ENCODE measurements around the gene CCDC57.

Gene CCDC57

GRCh38 chr17:82088838-82089722 lies 123.6 kb downstream of the CCDC57 start:
- peak; percentile 9 for DNase-seq

GRCh38 chr17:82087961-82088837 lies 124.4 kb downstream of the CCDC57 start:
- DNase-seq, result no peak

DNA sequence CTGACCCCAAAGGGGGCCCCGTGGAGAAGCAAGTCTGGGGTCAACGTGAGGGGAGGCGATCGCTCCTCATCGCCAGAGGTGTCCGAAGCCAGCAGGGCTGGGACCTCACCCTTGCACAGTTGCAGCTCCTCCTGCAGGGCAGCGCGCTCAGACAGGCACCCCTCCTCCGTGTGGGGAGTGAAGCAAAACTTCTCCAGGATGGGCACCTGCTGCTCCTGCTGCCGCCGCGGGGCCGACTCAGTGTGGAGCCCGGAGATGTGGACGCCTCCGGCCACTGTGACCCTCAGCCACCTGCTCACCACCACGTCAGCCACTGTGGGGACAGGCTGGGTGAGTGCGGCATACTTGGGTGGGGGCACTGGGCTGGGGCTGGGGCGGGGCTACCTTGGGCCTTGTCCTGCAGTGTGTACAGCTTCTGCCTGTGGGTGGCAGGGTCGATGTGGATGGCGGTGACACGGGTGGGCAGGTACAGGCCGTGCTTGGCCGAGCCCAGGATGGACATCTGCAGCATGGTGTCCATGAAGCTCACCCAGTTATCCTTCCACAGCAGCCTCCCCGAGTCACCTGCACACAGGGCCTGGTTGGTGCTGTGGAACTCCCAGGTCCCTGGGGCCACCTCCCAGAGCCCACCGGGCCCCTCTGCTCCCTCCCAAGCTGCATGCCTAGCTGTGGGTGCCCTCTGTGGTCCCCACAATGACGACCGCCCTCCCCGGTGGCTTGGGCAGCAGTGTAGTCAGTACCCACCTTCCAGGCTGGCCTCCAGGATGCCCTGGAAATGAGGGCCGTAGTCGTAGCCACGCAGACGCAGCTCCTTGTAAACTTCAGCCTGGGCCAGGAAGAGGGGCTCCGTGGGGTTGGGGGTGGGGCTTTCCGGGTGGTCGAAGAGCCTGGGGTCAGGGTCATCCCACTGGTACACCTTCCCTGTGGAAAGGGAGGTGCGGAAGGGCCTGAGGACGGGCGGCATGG lies 125.4 kb downstream of the CCDC57 start:
- no peak for DNase-seq

- DNase-seq, result no peak
Measured at GRCh38 chr17:82085931-82086764, 126.5 kb downstream of the CCDC57 start.

- no peak for DNase-seq
Measured at GRCh38 chr17:82085031-82085861, 127.4 kb downstream of the CCDC57 start.

- no peak for DNase-seq
Measured at GRCh38 chr17:82084373-82085030, 128.1 kb downstream of the CCDC57 start.

- no peak for DNase-seq
Measured at GRCh38 chr17:82083533-82084359, 128.9 kb downstream of the CCDC57 start.

GRCh38 chr17:82083009-82083408 lies 129.6 kb downstream of the CCDC57 start:
- no peak for DNase-seq

- no peak for DNase-seq
Measured at GRCh38 chr17:82082456-82082855, 130.2 kb downstream of the CCDC57 start.

- DNase-seq, result no peak
Measured at GRCh38 chr17:82081966-82082365, 130.7 kb downstream of the CCDC57 start.

- no peak for DNase-seq
Measured at GRCh38 chr17:82081546-82081945, 131.1 kb downstream of the CCDC57 start.

DNA sequence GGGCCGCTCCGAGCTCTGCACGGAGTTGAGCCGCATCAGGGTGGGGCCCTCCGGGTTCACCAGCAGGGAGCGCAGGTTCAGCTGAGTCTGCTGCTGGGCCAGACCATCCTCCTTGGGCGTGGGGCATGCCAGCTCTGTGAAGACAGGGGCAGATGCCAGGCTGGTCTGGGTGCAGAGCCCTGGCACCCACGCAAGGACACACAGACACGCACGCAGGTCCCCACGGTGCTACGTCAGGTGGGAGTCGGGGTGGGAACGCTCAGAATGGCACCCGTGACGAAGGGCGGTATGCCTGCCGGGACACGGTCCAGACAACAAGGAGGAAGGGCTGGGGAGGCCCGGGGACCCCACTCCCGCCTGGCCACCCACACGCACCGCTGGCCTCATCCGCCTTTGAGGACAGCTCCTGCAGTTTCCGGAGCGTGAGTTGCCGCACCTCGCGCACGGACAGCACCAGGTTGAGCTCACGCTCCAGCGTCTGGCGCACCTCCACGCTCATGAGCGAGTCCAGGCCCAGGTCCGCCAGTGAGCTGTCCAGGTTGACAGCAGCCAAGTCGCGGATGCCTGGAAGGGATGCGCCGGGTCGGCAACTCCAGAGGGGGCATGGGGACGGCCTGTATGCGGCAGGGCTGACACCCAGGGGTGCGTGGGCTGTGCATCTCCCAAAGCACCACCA lies 131.7 kb downstream of the CCDC57 start:
- no peak for DNase-seq

DNA sequence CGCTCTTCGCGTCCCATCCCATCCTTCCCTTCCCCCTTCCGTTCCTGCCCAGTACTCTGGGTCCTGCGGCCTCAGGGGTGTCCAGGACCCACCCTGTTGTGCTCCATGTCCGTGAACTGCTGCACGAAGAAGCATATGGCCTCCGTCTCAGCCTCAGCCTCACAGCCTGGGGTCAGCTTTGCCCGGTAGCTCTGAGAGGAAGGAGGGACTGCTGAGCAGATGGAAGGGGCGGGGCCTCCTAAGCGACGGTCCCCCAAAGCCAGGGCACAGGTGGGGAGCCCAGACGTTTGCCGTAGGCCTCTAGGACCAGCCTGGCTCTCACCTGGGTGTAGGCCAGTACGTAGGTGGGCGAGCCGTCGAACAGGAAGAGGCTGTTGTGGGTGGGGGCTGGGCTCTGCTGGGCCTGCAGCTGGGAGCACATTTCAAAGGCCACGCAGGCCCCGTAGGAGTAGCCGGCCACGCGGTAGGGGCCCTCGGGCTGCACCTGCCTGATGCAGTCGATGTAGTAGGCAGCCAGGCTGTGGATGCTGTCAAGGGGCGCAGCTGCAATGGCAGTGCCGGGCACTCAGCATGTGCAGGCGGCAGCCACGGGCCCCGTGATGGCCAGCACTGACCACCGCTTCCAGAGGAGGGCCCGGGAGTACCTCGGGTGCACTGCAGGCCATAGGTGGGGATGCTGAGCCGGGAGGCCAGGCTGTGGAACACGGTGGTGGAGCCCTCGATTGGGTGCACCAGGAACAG lies 132.4 kb downstream of the CCDC57 start:
- DNase-seq, result no peak

DNA sequence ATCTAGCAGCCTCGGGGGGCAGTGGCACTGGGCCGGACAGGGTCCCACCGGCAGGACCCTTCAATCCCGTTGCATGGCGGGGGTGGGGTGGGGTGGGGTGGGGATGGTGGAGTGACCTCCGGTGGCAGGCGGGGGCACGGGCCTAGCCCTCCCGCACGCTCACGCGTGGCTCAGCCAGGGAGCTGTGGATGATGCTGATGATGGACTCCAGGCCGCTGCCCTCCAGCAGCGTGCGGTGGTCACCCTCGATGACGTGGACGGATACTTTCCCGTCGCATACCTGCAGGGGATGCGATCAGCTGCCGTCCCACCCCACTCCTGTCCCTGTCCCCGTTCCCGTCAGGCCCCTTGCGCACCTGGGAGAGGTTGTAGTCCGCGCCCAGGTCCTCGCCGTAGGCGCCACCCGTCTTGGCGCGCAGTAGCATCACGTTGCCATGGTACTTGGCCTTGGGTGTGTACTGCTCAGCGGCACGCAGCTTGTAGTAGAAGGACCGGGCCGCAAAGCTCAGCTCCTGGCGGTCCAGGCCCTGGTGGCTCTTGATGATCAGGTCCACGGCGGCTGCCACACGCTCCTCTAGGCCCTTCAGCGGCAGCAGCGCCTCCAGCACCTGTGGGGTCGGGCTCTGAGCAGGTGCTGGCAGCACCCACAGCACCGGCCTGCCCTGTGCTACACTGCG lies 133.5 kb downstream of the CCDC57 start:
- no peak for DNase-seq

- no peak for DNase-seq
Measured at GRCh38 chr17:82078433-82078832, 134.2 kb downstream of the CCDC57 start.

GRCh38 chr17:82077617-82078358 lies 134.9 kb downstream of the CCDC57 start:
- DNase-seq, result no peak

Data from activated naive CD4-positive, alpha-beta T cell treated with anti-CD3 and anti-CD28 coated beads, Interleukin-2, amount 50 U/mL, for 16 hours (primary cell).